Coronary artery (tissue), 2 donors: ENCODE data around the gene HS6ST3.

Experiments
- DNase-seq: peaks from one replicate; pipeline ENCODE4 v3.0.0-alpha.2; 2017; ENCODE audit warnings: low spot score
- H3K27ac ChIP-seq, 2 donors: fragments of 200-600 bp; sonication (generic); one replicate each; pipeline ENCODE4 v1.5.1; 2016 to 2019
- H3K4me3 ChIP-seq: fragments of 200-600 bp; sonication (generic); 2 replicates; pipeline ENCODE4 v1.5.1; 2016; ENCODE audit warnings: mild to moderate bottlenecking, moderate library complexity
- TF ChIP-seq, protein P1 (sequence below): fragments of 200-600 bp; sonication (generic); IDR thresholded peaks from one replicate; pipeline ENCODE4 v1.5.1; 2019; ENCODE audit warnings: antibody characterized with exemption

HS6ST3 gene

DNA sequence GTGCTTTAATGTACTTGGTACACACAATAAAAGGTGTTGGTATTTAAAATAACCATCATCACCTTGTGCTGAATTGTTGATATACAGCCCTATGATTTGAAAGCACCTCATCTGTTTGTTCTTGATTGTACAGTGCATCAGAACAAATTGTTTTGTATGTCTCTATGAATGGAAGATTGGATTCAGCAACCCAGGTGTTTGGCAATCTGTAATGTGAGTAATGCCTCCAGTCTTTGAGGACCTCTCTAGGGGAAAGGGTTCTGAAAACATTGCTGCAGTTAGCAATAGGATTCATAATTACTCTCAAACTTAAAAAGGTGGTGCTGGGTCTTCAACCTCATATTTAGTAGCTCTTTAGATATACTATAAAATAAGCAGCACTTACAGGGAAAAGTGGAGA, 562.6 kb downstream of the HS6ST3 start:
- TF ChIP-seq, protein P1, sequence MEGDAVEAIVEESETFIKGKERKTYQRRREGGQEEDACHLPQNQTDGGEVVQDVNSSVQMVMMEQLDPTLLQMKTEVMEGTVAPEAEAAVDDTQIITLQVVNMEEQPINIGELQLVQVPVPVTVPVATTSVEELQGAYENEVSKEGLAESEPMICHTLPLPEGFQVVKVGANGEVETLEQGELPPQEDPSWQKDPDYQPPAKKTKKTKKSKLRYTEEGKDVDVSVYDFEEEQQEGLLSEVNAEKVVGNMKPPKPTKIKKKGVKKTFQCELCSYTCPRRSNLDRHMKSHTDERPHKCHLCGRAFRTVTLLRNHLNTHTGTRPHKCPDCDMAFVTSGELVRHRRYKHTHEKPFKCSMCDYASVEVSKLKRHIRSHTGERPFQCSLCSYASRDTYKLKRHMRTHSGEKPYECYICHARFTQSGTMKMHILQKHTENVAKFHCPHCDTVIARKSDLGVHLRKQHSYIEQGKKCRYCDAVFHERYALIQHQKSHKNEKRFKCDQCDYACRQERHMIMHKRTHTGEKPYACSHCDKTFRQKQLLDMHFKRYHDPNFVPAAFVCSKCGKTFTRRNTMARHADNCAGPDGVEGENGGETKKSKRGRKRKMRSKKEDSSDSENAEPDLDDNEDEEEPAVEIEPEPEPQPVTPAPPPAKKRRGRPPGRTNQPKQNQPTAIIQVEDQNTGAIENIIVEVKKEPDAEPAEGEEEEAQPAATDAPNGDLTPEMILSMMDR, result no peak
- no peak overlapping the region for H3K27ac ChIP-seq
- no peak for DNase-seq
- H3K4me3 ChIP-seq, result no peak overlapping the region

DNA sequence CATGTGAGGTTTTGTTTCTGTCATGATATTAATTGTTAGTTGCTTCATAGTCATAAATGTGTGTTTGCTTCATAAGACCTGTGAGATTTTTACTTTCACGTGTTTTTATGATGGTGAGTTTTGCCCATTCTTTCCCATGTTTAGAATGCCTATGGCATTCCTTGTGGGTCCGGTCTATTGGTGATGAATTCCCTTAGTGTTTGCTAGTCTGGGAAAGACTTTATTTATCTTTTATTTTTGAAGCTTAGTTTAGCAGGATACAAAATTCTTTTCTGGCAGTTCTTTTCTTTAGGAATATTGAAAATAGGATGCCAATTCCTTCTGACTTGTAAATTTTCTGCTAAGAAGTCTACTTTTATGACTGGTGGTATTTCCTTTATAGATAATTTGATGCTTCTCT, 571.7 kb downstream of the HS6ST3 start:
- DNase-seq, result no peak
- H3K27ac ChIP-seq, result no peak overlapping the region
- TF ChIP-seq, protein P1, result no peak
- H3K4me3 ChIP-seq, result no peak overlapping the region

DNA sequence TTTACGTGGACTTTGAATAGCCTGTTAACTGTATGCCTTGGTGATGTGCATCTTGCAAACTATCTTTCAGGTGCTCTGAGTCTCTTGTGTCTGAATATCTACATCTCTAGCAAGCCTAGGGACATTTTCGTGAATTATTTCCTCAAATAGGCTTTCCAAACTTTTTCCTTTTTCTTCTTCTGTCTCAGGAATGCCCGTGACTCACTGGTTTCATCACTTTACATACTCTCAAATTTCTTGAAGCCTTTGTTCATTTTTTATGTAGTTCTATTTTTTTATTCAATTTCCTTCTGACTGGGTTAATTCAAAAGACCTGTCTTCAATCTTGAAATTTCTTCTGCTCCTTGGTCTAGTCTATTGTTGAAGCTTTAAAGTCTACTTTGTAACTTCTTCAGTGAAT, 572.1 kb downstream of the HS6ST3 start:
- TF ChIP-seq, protein P1, result no peak
- Histone ChIP-seq H3K27ac (no peak overlapping the region), H3K4me3 (no peak overlapping the region)
- DNase-seq, result no peak

DNA sequence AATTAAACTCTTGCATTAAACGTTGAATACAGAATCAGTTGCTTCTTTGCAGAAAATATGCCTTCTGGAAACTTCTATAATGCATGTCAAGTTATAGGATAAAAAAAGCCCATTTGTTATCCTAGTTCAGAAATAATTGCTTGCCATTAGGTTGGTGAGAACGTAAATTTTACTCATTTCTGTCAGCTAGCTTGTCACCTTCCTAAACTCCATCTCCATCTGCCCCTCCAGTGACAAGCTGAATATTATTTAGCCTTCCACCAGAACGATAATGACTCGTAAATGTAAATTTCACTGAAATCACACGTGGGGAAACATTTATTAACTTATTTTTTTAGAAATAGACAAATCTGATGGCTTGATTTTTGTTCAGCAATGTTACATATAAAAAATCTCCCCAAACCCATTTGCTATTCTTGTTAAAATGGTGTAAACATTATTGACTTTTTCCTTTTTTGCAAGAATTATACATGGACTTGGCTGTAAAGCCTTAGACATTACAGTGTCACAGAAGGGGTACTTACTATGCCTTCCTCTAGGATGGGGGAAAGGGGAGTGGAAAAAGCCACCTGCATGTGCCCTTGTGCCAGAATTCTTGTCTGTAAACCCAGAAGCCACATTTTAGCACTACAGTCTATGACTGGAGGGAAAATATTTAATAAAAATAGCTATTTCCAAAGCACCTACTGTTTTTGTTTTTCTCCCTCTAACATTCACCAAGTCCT, 577.5 kb downstream of the HS6ST3 start:
- Histone ChIP-seq H3K27ac (no peak overlapping the region), H3K4me3 (no peak overlapping the region)
- TF ChIP-seq, protein P1, result no peak
- DNase-seq, result no peak

DNA sequence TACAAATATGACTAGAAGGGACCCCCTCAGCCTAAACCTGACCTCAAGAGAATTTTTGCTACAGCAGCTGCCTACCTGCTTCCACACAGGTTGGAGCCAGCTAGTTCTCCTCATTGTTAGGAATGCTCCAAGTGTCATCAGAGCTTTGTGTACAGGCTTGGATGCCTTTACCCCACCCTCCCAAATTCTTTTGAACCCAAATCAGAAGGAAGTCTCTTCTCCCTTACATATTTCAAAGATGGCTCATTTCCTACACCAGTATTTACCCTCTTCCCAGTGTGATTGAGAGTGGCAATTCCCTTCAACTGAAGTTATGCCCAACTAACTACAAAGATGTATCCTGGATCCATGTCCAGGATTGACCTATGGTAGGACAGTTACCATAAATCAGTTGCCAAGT, 581.2 kb downstream of the HS6ST3 start:
- TF ChIP-seq, protein P1, result no peak
- no peak overlapping the region for H3K27ac ChIP-seq
- no peak overlapping the region for H3K4me3 ChIP-seq
- DNase-seq, result no peak

DNA sequence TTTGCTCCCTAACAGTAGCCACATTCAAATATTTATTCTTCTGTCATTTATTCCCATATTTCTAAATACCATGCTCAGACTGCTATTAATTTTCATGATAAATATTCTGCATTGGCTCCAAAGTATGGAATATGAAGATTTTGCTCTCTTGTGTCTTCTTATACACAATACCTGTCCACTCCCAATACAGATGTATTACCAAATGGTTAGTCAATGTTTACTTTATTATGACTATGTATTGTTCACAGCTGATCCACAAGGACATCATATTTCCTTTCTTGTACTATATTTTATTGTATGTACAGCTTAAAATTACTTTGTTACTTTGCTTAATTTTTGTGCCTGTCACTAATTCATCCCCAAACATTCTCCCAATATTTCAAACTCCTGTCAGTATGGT, 582.1 kb downstream of the HS6ST3 start:
- Histone ChIP-seq H3K27ac (no peak overlapping the region), H3K4me3 (no peak overlapping the region)
- DNase-seq, result no peak
- TF ChIP-seq, protein P1, result no peak

DNA sequence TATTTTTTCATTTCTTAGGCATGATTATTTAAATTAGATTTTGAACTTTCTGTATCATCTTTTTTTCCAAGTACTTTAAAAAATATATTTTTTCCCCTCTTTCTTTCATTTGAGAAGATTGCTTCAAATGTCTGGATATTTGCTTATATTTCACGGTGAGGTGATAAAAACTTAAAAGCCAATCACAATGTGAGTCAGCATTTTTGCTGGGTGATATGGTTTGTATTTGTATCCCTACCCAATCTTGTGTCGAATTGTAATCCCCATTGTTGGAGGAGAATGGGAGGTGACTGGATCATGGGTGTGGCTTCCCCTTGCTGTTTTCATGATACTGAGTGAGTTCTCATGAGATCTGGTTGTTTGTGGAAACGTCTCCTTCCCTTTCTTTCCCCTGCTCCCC, 583.9 kb downstream of the HS6ST3 start:
- H3K4me3 ChIP-seq, result no peak overlapping the region
- TF ChIP-seq, protein P1, result no peak
- DNase-seq, result no peak
- H3K27ac ChIP-seq, result no peak overlapping the region
